ENCODE results near the gene RHEB. TPM values are rescaled to one million over a fixed set of nuclear protein-coding genes. Genes with fewer than 3 reads are reported as not detected.
A peak's percentile ranks its signal among the peaks of the same experiment; 100 is the strongest.

RHEB gene
- total and polyA plus RNA-seq, 2 experiments from 2014 or later, result 101 to 239 TPM

DNA sequence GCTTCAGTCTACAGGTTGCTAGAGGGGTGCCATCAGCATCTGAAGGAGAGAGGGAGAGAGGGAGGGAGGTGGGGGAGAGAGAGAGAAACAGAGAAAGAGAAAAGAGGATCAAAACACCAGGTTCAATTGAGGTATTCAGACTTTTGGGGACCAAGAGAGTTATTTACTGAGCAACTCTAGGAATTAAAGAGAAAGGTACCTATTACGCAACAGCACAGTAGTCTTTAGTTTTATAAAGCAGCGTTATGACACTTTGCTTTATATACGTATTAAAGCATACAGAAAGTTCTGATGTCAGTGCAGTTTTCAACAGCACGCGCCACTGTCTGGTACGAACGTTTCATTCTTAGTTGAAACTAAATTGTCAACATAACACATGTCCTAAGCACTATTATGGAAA is 41.8 kb downstream of the RHEB start:
- Mint-ChIP-seq H3K9me3 (peaks cover 3% of the 10 kb centered on the region; the same call in 1 of the 3 replicates), H3K4me3 (no peak overlapping the region), H3K27me3 (ENCODE audit: insufficient read depth, low read depth, poor library complexity) (peaks cover 4% of the 10 kb centered on the region), H3K27ac (peak overlapping the region; percentile 80; the same call in 1 of the 2 replicates), H3K4me1 (peaks cover 48% of the 10 kb centered on the region), H3K36me3 (ENCODE audit: low read depth) (peaks cover 52% of the 10 kb centered on the region)
- peak overlapping the region; percentile 33; the same call in 1 of the 2 replicates for H3K4me2 ChIP-seq
- H3K27me3 ChIP-seq (ENCODE audit: insufficient read depth), result no peaks in the 10 kb centered on the region
- peaks cover 3% of the 10 kb centered on the region for H3F3A ChIP-seq (replicated peaks; ENCODE audit: low read depth)
- H3K27ac ChIP-seq (ENCODE audit: low read depth), result no peak overlapping the region
- no peak for TF ChIP-seq STAT1 (IDR thresholded peaks at IDR 0.05; ENCODE audit: unreplicated experiment)
- TF ChIP-seq, protein P1, sequence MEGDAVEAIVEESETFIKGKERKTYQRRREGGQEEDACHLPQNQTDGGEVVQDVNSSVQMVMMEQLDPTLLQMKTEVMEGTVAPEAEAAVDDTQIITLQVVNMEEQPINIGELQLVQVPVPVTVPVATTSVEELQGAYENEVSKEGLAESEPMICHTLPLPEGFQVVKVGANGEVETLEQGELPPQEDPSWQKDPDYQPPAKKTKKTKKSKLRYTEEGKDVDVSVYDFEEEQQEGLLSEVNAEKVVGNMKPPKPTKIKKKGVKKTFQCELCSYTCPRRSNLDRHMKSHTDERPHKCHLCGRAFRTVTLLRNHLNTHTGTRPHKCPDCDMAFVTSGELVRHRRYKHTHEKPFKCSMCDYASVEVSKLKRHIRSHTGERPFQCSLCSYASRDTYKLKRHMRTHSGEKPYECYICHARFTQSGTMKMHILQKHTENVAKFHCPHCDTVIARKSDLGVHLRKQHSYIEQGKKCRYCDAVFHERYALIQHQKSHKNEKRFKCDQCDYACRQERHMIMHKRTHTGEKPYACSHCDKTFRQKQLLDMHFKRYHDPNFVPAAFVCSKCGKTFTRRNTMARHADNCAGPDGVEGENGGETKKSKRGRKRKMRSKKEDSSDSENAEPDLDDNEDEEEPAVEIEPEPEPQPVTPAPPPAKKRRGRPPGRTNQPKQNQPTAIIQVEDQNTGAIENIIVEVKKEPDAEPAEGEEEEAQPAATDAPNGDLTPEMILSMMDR (conservative IDR thresholded peaks at IDR 0.05; ENCODE audit: low read depth in 2 of 2), result no peak
- no peak for TF ChIP-seq ZNF331 (CRISPR knock-in tag; IDR thresholded peaks at IDR 0.05; ENCODE audit: low read depth)
- TF ChIP-seq, protein P2, sequence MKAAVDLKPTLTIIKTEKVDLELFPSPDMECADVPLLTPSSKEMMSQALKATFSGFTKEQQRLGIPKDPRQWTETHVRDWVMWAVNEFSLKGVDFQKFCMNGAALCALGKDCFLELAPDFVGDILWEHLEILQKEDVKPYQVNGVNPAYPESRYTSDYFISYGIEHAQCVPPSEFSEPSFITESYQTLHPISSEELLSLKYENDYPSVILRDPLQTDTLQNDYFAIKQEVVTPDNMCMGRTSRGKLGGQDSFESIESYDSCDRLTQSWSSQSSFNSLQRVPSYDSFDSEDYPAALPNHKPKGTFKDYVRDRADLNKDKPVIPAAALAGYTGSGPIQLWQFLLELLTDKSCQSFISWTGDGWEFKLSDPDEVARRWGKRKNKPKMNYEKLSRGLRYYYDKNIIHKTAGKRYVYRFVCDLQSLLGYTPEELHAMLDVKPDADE (IDR thresholded peaks at IDR 0.05), result no peak
- no peak for TF ChIP-seq NANOG (IDR thresholded peaks at IDR 0.05; ENCODE audit: borderline replicate concordance)
- TF ChIP-seq, protein P3, sequence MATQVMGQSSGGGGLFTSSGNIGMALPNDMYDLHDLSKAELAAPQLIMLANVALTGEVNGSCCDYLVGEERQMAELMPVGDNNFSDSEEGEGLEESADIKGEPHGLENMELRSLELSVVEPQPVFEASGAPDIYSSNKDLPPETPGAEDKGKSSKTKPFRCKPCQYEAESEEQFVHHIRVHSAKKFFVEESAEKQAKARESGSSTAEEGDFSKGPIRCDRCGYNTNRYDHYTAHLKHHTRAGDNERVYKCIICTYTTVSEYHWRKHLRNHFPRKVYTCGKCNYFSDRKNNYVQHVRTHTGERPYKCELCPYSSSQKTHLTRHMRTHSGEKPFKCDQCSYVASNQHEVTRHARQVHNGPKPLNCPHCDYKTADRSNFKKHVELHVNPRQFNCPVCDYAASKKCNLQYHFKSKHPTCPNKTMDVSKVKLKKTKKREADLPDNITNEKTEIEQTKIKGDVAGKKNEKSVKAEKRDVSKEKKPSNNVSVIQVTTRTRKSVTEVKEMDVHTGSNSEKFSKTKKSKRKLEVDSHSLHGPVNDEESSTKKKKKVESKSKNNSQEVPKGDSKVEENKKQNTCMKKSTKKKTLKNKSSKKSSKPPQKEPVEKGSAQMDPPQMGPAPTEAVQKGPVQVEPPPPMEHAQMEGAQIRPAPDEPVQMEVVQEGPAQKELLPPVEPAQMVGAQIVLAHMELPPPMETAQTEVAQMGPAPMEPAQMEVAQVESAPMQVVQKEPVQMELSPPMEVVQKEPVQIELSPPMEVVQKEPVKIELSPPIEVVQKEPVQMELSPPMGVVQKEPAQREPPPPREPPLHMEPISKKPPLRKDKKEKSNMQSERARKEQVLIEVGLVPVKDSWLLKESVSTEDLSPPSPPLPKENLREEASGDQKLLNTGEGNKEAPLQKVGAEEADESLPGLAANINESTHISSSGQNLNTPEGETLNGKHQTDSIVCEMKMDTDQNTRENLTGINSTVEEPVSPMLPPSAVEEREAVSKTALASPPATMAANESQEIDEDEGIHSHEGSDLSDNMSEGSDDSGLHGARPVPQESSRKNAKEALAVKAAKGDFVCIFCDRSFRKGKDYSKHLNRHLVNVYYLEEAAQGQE (IDR thresholded peaks at IDR 0.05; ENCODE audit: unreplicated experiment), result no peak
- TF ChIP-seq EZH2phosphoT487 (IDR thresholded peaks at IDR 0.05; ENCODE audit: unreplicated experiment), result no peak
- TF ChIP-seq, protein P4, sequence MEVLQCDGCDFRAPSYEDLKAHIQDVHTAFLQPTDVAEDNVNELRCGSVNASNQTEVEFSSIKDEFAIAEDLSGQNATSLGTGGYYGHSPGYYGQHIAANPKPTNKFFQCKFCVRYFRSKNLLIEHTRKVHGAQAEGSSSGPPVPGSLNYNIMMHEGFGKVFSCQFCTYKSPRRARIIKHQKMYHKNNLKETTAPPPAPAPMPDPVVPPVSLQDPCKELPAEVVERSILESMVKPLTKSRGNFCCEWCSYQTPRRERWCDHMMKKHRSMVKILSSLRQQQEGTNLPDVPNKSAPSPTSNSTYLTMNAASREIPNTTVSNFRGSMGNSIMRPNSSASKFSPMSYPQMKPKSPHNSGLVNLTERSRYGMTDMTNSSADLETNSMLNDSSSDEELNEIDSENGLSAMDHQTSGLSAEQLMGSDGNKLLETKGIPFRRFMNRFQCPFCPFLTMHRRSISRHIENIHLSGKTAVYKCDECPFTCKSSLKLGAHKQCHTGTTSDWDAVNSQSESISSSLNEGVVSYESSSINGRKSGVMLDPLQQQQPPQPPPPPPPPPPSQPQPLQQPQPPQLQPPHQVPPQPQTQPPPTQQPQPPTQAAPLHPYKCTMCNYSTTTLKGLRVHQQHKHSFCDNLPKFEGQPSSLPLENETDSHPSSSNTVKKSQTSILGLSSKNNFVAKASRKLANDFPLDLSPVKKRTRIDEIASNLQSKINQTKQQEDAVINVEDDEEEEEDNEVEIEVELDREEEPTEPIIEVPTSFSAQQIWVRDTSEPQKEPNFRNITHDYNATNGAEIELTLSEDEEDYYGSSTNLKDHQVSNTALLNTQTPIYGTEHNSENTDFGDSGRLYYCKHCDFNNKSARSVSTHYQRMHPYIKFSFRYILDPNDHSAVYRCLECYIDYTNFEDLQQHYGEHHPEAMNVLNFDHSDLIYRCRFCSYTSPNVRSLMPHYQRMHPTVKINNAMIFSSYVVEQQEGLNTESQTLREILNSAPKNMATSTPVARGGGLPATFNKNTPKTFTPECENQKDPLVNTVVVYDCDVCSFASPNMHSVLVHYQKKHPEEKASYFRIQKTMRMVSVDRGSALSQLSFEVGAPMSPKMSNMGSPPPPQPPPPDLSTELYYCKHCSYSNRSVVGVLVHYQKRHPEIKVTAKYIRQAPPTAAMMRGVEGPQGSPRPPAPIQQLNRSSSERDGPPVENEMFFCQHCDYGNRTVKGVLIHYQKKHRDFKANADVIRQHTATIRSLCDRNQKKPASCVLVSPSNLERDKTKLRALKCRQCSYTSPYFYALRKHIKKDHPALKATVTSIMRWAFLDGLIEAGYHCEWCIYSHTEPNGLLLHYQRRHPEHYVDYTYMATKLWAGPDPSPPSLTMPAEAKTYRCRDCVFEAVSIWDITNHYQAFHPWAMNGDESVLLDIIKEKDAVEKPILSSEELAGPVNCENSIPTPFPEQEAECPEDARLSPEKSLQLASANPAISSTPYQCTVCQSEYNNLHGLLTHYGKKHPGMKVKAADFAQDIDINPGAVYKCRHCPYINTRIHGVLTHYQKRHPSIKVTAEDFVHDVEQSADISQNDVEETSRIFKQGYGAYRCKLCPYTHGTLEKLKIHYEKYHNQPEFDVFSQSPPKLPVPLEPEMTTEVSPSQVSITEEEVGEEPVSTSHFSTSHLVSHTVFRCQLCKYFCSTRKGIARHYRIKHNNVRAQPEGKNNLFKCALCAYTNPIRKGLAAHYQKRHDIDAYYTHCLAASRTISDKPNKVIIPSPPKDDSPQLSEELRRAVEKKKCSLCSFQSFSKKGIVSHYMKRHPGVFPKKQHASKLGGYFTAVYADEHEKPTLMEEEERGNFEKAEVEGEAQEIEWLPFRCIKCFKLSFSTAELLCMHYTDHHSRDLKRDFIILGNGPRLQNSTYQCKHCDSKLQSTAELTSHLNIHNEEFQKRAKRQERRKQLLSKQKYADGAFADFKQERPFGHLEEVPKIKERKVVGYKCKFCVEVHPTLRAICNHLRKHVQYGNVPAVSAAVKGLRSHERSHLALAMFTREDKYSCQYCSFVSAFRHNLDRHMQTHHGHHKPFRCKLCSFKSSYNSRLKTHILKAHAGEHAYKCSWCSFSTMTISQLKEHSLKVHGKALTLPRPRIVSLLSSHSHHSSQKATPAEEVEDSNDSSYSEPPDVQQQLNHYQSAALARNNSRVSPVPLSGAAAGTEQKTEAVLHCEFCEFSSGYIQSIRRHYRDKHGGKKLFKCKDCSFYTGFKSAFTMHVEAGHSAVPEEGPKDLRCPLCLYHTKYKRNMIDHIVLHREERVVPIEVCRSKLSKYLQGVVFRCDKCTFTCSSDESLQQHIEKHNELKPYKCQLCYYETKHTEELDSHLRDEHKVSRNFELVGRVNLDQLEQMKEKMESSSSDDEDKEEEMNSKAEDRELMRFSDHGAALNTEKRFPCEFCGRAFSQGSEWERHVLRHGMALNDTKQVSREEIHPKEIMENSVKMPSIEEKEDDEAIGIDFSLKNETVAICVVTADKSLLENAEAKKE (CRISPR knock-in tag; IDR thresholded peaks at IDR 0.05), result no peak
- no peak for TF ChIP-seq POLR2AphosphoS5 (IDR thresholded peaks at IDR 0.05; ENCODE audit: low read depth)
- TF ChIP-seq CREB1 (CRISPR knock-in tag; IDR thresholded peaks at IDR 0.05; ENCODE audit: low read depth), result no peak
- TF ChIP-seq JUNB (IDR thresholded peaks at IDR 0.05; ENCODE audit: unreplicated experiment), result no peak
- no peak for TF ChIP-seq EZH2 (IDR thresholded peaks at IDR 0.05; ENCODE audit: low read depth, unreplicated experiment)
- no peak for TF ChIP-seq ZNF114 (CRISPR knock-in tag; IDR thresholded peaks at IDR 0.05)
- H3K79me2 ChIP-seq (replicated peaks; ENCODE audit: insufficient read depth), result peaks cover 91% of the 10 kb centered on the region
- peaks cover 55% of the 10 kb centered on the region for H3K4me1 ChIP-seq (ENCODE audit: insufficient read depth)
- H3K9me2 ChIP-seq (ENCODE audit: insufficient read depth), result no peaks in the 10 kb centered on the region
- no peak overlapping the region for H3K4me3 ChIP-seq
- H2AFZ ChIP-seq, result no peak overlapping the region
- ATAC-seq (peak; percentile 62), DNase-seq (ENCODE audit: low spot score) (no peak)
- H4K20me1 ChIP-seq (replicated peaks; ENCODE audit: insufficient read depth), result peaks cover 23% of the 10 kb centered on the region
- H3K36me3 ChIP-seq (ENCODE audit: insufficient read depth), result peaks cover 8% of the 10 kb centered on the region

All from GM23338 (cell line).